ENCODE results near the gene YTHDC2.

DNA sequence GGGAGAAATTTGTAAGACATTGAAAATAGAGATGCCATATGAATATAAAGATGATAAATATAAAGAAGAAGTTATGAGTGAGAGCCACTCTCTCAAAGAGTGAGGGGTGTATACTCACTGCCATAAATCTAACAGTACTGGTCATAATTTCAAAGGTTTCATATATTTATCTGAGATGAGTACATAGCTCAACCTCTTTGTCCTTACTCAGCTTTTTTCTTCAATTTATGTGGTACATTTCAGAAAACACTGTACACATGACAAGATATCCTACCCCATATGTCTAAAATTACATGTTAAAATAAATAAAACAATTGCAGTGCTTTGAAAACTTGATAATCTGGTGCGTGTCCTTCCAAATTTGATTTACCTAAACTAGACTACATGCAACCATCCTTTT is 20.0 kb upstream of the YTHDC2 start:
- TF ChIP-seq, protein P1, sequence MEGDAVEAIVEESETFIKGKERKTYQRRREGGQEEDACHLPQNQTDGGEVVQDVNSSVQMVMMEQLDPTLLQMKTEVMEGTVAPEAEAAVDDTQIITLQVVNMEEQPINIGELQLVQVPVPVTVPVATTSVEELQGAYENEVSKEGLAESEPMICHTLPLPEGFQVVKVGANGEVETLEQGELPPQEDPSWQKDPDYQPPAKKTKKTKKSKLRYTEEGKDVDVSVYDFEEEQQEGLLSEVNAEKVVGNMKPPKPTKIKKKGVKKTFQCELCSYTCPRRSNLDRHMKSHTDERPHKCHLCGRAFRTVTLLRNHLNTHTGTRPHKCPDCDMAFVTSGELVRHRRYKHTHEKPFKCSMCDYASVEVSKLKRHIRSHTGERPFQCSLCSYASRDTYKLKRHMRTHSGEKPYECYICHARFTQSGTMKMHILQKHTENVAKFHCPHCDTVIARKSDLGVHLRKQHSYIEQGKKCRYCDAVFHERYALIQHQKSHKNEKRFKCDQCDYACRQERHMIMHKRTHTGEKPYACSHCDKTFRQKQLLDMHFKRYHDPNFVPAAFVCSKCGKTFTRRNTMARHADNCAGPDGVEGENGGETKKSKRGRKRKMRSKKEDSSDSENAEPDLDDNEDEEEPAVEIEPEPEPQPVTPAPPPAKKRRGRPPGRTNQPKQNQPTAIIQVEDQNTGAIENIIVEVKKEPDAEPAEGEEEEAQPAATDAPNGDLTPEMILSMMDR (IDR thresholded peaks at IDR 0.05) = no peak
- TF ChIP-seq POLR2A (IDR thresholded peaks at IDR 0.05) = no peak
